ENCODE measurements around the gene FAM120AOS.

Gene FAM120AOS

GRCh38 chr9:93468763-93469456 is 15.5 kb upstream of the FAM120AOS start:
- H3K4me3 ChIP-seq (ENCODE audit: low read depth, low read length): no peak overlapping the region
- TF ChIP-seq, protein P1, sequence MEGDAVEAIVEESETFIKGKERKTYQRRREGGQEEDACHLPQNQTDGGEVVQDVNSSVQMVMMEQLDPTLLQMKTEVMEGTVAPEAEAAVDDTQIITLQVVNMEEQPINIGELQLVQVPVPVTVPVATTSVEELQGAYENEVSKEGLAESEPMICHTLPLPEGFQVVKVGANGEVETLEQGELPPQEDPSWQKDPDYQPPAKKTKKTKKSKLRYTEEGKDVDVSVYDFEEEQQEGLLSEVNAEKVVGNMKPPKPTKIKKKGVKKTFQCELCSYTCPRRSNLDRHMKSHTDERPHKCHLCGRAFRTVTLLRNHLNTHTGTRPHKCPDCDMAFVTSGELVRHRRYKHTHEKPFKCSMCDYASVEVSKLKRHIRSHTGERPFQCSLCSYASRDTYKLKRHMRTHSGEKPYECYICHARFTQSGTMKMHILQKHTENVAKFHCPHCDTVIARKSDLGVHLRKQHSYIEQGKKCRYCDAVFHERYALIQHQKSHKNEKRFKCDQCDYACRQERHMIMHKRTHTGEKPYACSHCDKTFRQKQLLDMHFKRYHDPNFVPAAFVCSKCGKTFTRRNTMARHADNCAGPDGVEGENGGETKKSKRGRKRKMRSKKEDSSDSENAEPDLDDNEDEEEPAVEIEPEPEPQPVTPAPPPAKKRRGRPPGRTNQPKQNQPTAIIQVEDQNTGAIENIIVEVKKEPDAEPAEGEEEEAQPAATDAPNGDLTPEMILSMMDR (IDR thresholded peaks at IDR 0.05; ENCODE audit: low read depth, low read length, missing control alignments): no peak
- DNase-seq (ENCODE audit: low read depth): no peak

DNA sequence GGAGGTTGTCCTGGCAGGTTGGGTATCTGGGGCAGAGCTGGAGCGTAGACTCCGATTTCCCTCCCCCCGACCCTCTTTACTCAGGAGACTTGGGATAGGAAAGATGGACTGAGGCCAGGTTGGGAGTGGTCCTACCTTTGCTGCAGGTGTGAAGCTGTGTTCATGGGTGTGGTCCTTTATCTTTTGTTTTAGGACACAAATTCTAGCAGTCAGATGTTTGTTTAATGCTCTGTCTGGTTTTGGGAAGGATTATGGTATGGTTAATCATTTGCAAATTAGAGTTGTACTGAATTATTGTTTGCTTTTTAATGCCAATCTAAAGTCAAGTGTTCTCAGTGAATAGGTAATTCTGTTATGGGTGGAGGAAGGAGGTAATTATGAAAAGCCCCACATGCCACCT is 14.1 kb upstream of the FAM120AOS start:
- H3K4me3 ChIP-seq (ENCODE audit: low read depth, low read length): no peak overlapping the region
- DNase-seq (ENCODE audit: low read depth): no peak

GRCh38 chr9:93467062-93467416 is 13.7 kb upstream of the FAM120AOS start:
- TF ChIP-seq, protein P1 (IDR thresholded peaks at IDR 0.05; ENCODE audit: low read depth, low read length, missing control alignments): no peak
- no peak for DNase-seq (ENCODE audit: low read depth)
- no peak overlapping the region; the same call in 1 of the 2 replicates for H3K4me3 ChIP-seq (ENCODE audit: low read depth, low read length)

More for the DNA sequence above, 14.1 kb upstream of the FAM120AOS start:
- TF ChIP-seq, protein P1 (IDR thresholded peaks at IDR 0.05; ENCODE audit: low read depth, low read length, missing control alignments): no peak

DNA sequence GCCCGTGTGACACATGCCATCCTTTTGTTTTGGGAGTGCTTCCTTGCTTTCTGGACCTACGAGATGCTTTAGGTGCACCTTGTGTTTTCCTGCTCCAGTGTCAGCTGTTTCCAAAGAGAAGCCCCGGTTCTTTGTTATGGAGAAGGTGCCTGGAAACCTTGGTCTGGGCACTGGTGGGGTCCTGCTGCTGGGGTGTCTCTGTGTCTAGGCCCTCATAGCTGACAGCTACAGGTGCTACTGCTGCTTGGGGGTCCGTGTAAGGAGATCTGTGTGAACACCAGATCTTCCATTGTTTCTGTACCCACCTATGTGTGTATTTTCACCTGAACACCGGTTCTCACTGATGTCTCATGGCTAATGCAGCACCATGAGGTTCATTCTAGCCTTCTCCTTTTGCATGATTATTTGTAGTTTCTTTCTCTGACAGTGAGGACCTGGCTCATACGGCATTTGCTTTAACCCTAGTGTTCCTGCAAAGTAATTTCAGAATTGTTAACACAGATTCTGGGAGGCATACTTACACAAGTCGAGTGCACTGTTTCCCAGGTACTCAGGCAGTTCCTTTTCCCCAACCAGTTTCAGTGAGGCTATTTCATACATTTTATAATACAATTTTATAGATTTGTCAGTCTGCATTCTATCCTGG is 13.2 kb upstream of the FAM120AOS start:
- TF ChIP-seq, protein P1 (IDR thresholded peaks at IDR 0.05; ENCODE audit: low read depth, low read length, missing control alignments): no peak
- H3K4me3 ChIP-seq (ENCODE audit: low read depth, low read length): no peak overlapping the region; the same call in 1 of the 2 replicates
- no peak for DNase-seq (ENCODE audit: low read depth)

DNA sequence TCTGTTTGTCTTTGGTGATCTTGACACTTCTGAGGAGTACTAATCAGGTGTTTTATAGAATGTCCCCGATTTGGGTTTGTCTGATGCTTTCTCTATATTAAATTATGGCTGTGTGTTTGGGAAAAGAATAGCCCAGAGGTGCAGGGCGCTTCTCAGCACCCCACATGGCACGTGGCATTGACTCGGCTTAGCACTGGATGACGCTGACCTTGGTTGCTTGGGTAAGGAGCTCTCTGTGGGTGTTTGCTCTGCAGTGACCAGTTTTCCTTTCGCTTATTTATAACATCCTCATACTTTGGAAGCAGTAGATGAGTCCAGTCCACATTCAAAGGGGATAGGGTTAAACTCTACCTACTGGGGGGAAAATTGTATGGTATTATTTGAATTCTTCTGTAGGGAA is 12.5 kb upstream of the FAM120AOS start:
- TF ChIP-seq, protein P1 (IDR thresholded peaks at IDR 0.05; ENCODE audit: low read depth, low read length, missing control alignments): no peak
- no peak for DNase-seq (ENCODE audit: low read depth)
- no peak overlapping the region for H3K4me3 ChIP-seq (ENCODE audit: low read depth, low read length)

GRCh38 chr9:93464876-93465275 is 11.5 kb upstream of the FAM120AOS start:
- TF ChIP-seq, protein P1 (IDR thresholded peaks at IDR 0.05; ENCODE audit: low read depth, low read length, missing control alignments): no peak
- DNase-seq (ENCODE audit: low read depth): no peak
- H3K4me3 ChIP-seq (ENCODE audit: low read depth, low read length): no peak overlapping the region

GRCh38 chr9:93464395-93464794 is 11.0 kb upstream of the FAM120AOS start:
- TF ChIP-seq, protein P1 (IDR thresholded peaks at IDR 0.05; ENCODE audit: low read depth, low read length, missing control alignments): no peak
- DNase-seq (ENCODE audit: low read depth): no peak
- H3K4me3 ChIP-seq (ENCODE audit: low read depth, low read length): no peak overlapping the region

Measured in GM12864 (cell line).